COR-L47 (cell line): ENCODE measurements around the gene TTLL6.
"Not testable (repeated sequence)": the region's sequence is repeated elsewhere in the genome, so short reads cannot be mapped to it uniquely, and the experiment has no call there.

ENCODE experiments used
- DNase-seq: peaks from one replicate; lab custom pipeline; 2025; lab: John Stamatoyannopoulos, UW

Gene TTLL6

GRCh38 chr17:48723423-48724250 lies 93.4 kb downstream of the TTLL6 start:
- no peak for DNase-seq

DNA sequence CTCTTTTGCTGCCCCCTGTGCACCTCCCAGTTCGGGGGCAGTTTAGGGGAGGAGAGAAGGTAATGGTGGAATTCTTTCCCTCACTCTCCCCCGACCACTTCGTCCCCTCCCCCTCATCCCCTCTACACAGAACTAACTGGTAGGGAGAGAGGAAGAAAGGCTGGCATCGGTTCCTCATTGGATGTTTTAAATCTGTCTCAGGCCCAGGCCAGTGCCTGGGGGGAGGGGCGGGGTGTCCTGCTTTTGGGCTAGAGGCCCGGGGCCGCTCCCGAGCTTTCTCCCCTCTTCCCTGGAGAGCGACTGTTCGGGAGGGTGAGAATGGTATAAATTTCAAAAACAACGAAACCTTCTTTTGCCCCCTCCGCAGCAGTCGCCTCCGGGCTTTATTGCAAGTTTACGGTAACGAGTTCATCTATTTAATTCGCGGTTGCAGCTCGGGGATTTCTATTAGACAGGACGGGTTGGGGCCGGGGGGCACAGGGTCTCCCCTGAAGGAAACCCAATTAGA lies 94.1 kb downstream of the TTLL6 start, which contains the start of gene PRAC2:
Gene PRAC2, plus strand, starts transcription at position 271 of the 508 bp plus-strand sequence. CDS start 1,226 bp downstream, outside the sequence.
- DNase-seq: no peak

GRCh38 chr17:48722201-48722907 lies 94.7 kb downstream of the TTLL6 start, which contains the start of gene PRAC1:
TSS of gene PRAC1 (minus strand) at chr17:48722518. CDS start at chr17:48722392, 126 bp downstream.
- DNase-seq: no peak

- DNase-seq: no peak
Measured at GRCh38 chr17:48721009-48721402, 96.0 kb downstream of the TTLL6 start.

DNA sequence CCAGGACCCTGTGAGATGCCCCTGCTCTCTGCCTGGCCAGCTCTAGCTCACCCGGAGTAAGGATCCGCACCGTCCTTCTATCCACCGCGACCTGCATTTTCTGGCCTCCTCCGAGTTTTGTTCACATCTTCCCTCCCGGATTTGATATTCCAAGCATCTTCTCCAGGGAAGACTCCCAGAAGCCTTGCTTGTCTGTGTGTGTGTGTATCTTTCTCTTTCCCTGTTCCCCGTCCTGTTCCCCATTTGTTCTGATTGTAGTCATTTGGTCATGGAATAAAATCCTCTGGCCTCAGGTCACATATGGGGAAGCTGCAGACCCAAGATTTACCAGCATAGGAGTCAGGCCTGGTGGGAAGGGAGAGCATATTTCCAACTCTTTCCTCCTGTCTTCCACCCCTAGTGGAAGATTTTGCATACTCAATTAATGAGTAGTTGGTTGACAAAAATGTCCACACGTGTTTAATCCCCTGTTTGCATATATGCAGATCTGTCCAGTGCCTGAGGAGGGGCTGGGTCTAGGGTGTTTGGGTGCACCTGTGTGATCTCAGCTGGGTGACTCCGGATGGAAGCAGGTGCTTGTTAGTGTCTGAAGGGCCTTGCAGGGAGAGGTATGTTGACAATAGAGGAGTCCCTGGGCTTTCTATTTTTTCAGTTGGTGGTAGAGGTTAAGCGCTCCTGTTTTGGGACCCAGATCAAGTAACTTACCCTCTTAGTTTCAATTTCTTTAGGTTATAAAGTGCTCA lies 96.6 kb downstream of the TTLL6 start:
- no peak for DNase-seq

DNA sequence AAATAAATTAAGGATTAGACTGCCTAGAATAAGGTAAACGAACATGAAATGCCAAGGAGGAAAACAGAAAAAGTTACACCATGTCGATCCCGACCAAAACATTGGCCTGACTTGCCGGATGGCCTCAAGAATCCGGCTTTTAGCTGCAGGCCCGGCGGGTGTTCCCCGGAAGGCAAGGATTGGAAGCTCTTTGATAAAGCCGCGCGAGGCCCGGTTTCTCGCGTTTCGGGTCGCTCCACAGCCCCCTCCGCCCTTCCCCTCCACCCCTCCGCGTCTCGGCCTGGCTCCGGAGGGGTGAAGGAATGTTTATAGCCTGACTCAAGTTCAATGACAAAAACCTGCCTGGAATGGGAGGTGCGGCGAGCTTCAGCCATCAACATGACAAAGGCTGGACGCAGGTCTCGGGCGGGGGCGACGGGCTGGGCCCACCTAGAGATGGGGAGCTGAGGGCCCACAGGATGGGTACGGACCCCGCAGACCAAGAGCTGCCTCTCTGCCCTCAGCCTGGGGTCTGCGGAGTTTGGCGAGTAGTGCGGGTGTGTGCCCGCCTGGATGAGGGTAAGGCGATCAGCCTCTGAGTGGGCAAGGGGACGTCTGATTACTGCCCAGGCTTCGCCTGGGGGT lies 97.3 kb downstream of the TTLL6 start:
- DNase-seq: no peak

GRCh38 chr17:48718761-48719641 lies 98.0 kb downstream of the TTLL6 start:
- DNase-seq: no peak

DNA sequence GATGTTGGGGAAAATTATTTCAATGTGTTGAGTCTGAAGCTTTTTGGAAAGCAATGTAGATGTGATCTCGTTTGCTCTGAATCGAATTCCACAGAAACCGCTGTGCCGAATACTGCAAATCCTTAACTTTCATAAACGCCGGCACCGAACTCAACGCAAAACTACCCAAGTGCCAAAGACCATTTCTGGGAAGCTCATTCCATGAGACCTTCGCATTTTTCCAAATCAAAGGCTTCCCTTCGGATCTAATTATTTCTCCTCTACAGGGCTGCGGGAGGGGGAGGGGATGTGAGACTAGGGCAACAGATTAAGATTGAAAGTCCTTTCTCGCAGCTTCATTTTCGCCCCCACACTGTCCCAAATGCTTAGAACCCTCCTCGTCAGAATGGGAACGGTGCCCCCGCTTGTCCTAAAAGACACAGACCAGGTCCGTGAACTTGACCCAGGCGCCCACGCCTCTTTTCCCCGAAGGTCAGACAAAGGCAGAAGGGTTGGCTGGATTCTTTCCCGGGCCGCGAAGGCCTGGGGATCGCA lies 98.7 kb downstream of the TTLL6 start:
- no peak for DNase-seq

- no peak for DNase-seq
Measured at GRCh38 chr17:48717367-48718226, 99.4 kb downstream of the TTLL6 start.

DNA sequence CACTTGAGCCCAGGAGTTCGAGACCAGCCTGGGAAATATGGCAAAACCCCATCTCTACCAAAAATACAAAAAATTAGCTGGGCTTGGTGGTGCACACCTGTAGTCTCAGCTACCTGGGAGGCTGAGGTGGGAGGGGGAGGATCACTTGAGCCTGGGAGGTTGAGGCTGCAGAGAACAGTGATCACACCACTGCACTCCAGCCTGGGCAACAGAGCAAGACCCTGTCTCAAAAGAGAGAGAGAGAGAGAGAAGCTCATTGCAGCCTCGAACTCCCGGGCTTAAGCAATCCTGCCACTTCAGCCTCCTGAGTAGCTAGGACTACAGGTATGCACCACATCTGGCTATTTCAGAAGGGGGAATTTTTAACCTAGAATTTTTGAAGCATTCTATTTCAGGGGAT lies 100.5 kb downstream of the TTLL6 start:
- not testable (repeated sequence) for DNase-seq

DNA sequence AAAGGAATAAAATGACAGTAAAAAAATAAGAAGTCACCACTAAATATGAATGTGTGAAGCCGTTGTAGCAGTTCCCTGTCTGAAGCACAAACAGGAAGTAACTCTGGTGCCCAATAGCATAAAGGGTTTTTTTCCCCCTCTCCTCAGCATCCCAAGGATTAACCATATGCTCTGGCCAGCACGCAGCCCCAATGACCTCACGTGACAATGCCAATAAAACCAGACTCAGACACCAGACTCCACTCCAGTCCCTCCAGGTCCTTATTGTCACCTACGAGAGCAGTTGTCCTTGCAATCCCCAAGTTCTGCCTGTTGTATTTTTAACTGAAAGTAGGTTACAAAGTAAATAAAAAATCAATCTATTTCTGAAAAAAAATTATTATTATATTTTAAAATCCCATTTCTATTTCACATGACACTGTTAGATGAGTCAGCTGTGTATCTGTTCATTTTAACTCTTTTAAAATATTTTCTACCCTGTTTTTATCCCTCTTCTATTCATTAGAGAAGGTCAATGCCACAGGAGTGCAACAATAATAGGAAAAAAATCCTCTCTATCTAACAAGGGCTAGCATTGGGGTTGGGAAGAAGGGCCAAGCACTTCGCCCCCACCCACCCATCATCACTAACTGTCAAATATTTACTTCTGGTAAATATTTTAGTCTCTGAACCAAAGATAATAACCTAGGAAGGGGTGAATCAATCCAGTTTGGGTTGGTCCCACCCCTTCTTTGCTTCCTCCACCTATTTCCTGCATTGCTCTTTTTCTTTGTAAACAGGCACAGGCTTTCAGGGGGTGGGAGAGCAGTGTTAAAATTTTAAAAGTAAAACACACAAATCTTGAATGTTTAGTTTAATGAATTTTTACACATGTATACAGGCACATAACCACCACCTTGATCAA lies 101.3 kb downstream of the TTLL6 start:
- DNase-seq: no peak
